Ovary (tissue), 9 donors: ENCODE data around the gene RAP1GAP2. TPM values are rescaled to one million over a fixed set of nuclear protein-coding genes. Genes with fewer than 3 reads are reported as not detected.

Source experiments
- DNase-seq, 5 donors: peaks; one replicate each; pipeline ENCODE4 v3.0.0-alpha.2; 2019 to 2020
- H3K27ac ChIP-seq, 2 donors: fragments of 200-600 bp; one replicate each; pipeline versions ENCODE4 v1.5.1 to v1.8.0; 2019 to 2022
- H3K27me3 ChIP-seq: fragments of 200-600 bp; one replicate; pipeline ENCODE4 v1.8.0; 2022
- H3K36me3 ChIP-seq: fragments of 200-600 bp; sonication (generic); one replicate; pipeline ENCODE4 v1.5.1; 2019
- H3K4me1 ChIP-seq: one replicate; pipeline ENCODE4 v1.8.1; 2013; ENCODE audit warnings: mild to moderate bottlenecking, moderate library complexity; ENCODE audit not compliant: insufficient read depth
- H3K4me3 ChIP-seq: fragments of 200-600 bp; sonication (generic); one replicate; pipeline ENCODE4 v1.5.1; 2017
- H3K9me3 ChIP-seq, 2 donors: fragments of 200-600 bp in 1 of 2; sonication (generic) in 1 of 2; one replicate each; pipeline versions ENCODE4 v1.5.1 to v1.8.1; 2013 to 2019; ENCODE audit warnings: mild to moderate bottlenecking in 1 of 2, moderate library complexity in 1 of 2
- EP300 ChIP-seq: sonication (generic); formaldehyde crosslinking; IDR thresholded peaks from one replicate; pipeline ENCODE4 v1.6.1; 2017; ENCODE audit warnings: antibody characterized with exemption
- POLR2A ChIP-seq: fragments of 450-650 bp; IDR thresholded peaks from one replicate; pipeline ENCODE4 v1.6.1; 2017; ENCODE audit warnings: antibody characterized with exemption, mild to moderate bottlenecking, moderate library complexity
- WGBS, 3 donors: extraction: QIAGEN DNeasy Blood & Tissue Kit in 1 of 3; methylation state at CpG; one replicate each; pipeline versions ENCODE4 v1.1.5 to v1.1.7; 2013 to 2017; 5-methylcytosine and 5-hydroxymethylcytosine counted together
- intact Hi-C, 4 donors: fragments of 100-400 bp; cut with DNase I; formaldehyde crosslinking; loops; one replicate each; pipeline versions ENCODE4 v1.11.0 to v1.15.1; 2022 to 2023
- polyA plus RNA-seq, 2 donors: library from polyadenylated mRNA; stranded (reverse); fragments of 200-250 nt in 1 of 2; fragments of 350-450 nt in 1 of 2; fragmentation: Illumina TruSeq in 1 of 2; extraction: RNeasy Lipid Tissue Mini Kit (QIAGEN cat#74804) in 1 of 2; gene quantifications; one replicate each; pipeline ENCODE4 v1.2.3, GENCODE V29; 2013 to 2014
- total RNA-seq, 7 donors: library from RNA; depleted of rRNA in 2 of 7; stranded (reverse); fragments of >200 nt in 2 of 7; fragmentation: NEBNext Ultra II Directional in 3 of 7; extraction: Animal tissue kit (Norgen Biotek cat#: 25700) in 3 of 7; gene quantifications; one replicate each; pipeline versions ENCODE4 v1.1.0 to v1.2.4, GENCODE V29; 2016 to 2023
- TF ChIP-seq, protein P1 (sequence below), 3 donors: fragments of 450-650 bp in 2 of 3; fragments of 200-600 bp in 1 of 3; IDR thresholded peaks; one replicate each; pipeline versions ENCODE4 v1.5.1 to v1.8.0; 2016 to 2022; ENCODE audit warnings: antibody characterized with exemption in 3 of 3, mild to moderate bottlenecking in 1 of 3
- donor health status: DM: no; HTN: no; CAD: no; lungs with moderate emphysema.
- donor health status: DM: no; HTN: no; CAD: no.
- donor health status: Bipolar disorder and iron deficiency.
- donor health status: DM: yes; HTN: yes; CAD: no.
- donor health status: DM: no; HTN: no; CAD: no.
- donor health status: DM: yes; HTN: yes; CAD: no.

Gene RAP1GAP2
- total and polyA plus RNA-seq, 9 donors: 4.3 to 15.4 (median 12.3) TPM

DNA sequence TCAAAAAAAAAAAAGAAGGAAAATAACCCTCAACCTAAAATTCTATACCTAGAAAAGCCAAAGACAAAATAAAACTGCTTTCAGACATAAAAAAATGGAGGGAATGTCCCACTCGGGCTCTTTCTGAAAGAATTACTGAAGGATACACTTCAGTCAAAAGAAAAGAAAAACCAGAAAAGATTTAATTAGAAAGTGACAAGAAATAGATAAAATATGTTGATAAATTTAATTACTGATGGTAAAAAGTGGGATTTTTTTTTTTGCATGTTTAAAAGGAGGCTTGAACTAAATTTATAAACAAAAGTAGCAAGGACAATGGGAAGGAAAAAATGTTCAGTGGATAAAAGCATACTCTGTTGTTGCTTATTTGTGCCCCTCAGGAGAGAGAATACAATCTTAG, 178.1 kb downstream of the RAP1GAP2 start:
- no peak for DNase-seq
- no peak overlapping the region for H3K27ac ChIP-seq
- H3K27me3 ChIP-seq: no peaks in the 10 kb centered on the region
- TF ChIP-seq POLR2A (no peak), EP300 (no peak)
- TF ChIP-seq, protein P1, sequence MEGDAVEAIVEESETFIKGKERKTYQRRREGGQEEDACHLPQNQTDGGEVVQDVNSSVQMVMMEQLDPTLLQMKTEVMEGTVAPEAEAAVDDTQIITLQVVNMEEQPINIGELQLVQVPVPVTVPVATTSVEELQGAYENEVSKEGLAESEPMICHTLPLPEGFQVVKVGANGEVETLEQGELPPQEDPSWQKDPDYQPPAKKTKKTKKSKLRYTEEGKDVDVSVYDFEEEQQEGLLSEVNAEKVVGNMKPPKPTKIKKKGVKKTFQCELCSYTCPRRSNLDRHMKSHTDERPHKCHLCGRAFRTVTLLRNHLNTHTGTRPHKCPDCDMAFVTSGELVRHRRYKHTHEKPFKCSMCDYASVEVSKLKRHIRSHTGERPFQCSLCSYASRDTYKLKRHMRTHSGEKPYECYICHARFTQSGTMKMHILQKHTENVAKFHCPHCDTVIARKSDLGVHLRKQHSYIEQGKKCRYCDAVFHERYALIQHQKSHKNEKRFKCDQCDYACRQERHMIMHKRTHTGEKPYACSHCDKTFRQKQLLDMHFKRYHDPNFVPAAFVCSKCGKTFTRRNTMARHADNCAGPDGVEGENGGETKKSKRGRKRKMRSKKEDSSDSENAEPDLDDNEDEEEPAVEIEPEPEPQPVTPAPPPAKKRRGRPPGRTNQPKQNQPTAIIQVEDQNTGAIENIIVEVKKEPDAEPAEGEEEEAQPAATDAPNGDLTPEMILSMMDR (IDR thresholded peaks at IDR 0.05): no peak
- no peaks in the 10 kb centered on the region for H3K36me3 ChIP-seq
- no peaks in the 10 kb centered on the region for H3K4me1 ChIP-seq
- H3K4me3 ChIP-seq: no peak overlapping the region
- WGBS, 3 donors: 90 to 91% (median 90%) methylated on average over 1 of the region's 1 CpG
- H3K9me3 ChIP-seq: no peaks in the 10 kb centered on the region
- intact Hi-C loops: no loop called here

DNA sequence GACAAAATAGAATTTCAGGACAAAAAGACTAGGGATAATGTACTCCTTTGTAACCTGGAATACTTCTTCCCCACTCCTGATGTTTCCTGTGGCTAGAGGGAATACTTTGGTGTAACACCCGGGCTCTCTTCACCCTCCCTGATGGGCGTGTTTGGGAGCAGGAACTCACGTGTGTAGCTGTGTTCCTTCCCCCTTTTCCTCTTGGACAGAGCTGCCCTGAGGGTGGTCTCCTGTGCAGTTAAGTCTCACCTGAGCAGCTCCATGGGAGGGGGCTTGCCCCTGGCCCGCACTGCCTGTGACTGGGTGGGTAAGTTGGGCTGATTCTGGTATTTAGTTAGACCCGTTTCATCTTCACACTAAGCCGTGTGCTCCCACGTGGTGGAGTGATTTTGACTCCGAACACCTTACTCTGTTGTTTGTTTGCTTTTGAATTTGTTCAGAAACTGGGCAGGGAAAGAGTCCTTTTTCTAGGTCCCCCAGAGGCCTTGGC, 179.3 kb downstream of the RAP1GAP2 start:
- Histone ChIP-seq H3K27ac (peak overlapping the region in 1 of 2 donors; percentile 31), H3K4me3 (peak overlapping the region; percentile 37), H3K9me3 (no peaks in the 10 kb centered on the region)

DNA sequence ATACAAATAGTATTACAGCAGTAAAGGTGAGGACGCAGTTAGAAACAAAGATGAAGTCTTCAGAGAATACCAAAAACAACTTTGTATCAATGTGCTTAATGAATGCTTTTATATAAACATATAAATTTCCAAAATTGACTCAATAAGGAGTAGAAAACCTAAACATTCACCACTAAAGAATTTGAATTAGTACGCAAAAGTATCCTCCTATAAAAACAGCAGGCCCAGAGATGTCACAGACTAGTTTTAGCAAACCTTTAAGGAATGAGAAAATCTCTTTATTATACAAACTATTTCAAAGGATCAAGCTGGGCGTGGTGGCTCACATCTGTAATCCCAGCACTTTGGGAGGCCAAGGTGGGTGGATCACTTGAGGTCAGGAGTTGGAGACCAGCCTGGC, 180.9 kb downstream of the RAP1GAP2 start:
- H3K4me1 ChIP-seq: peaks cover 8% of the 10 kb centered on the region
- no peaks in the 10 kb centered on the region for H3K27me3 ChIP-seq
- 92 to 96% (median 96%) methylated on average over 3 of the region's 3 CpGs for WGBS, 3 donors
- no peak overlapping the region for H3K4me3 ChIP-seq
- no peak for DNase-seq
- intact Hi-C loops: no loop called here
- H3K9me3 ChIP-seq: no peaks in the 10 kb centered on the region
- TF ChIP-seq POLR2A: no peak
- TF ChIP-seq, protein P1 (IDR thresholded peaks at IDR 0.05): no peak
- no peak for TF ChIP-seq EP300
- no peaks in the 10 kb centered on the region for H3K36me3 ChIP-seq
- no peak overlapping the region for H3K27ac ChIP-seq

More for the DNA sequence above, 179.3 kb downstream of the RAP1GAP2 start:
- 20 to 54% (median 37%) methylated on average over 8 of the region's 8 CpGs for WGBS, 3 donors
- no peaks in the 10 kb centered on the region for H3K27me3 ChIP-seq
- intact Hi-C loops: no loop called here
- TF ChIP-seq, protein P1 (IDR thresholded peaks at IDR 0.05): no peak
- TF ChIP-seq POLR2A: no peak
- TF ChIP-seq EP300: no peak
- no peaks in the 10 kb centered on the region for H3K4me1 ChIP-seq
- no peaks in the 10 kb centered on the region for H3K36me3 ChIP-seq
- peak; percentile 56 to 63 (median 59) for DNase-seq

DNA sequence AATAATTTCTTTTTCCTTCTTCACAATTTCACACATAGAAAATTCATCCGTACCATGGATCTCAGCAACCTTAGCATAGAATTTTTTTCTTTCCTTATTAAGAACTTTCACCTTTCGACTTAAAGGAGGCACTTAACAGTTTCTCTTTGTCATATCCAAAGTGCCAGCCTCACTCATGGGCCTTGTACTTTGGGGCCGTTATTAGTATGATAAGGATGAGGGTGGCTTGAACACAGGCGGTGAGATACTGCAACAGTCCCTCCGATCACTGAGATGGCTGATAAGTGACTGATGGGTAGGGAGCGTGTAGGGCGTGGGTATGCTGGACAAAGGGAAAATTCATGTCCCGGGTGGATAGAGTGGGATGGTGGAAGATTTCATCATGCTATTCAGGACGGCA, 181.9 kb downstream of the RAP1GAP2 start:
- no peak overlapping the region for H3K4me3 ChIP-seq
- no peaks in the 10 kb centered on the region for H3K9me3 ChIP-seq
- no peak for DNase-seq
- H3K4me1 ChIP-seq: peaks cover 12% of the 10 kb centered on the region
- no peak overlapping the region for H3K27ac ChIP-seq
- WGBS, 3 donors: 87 to 92% (median 92%) methylated on average over 9 of the region's 9 CpGs
- intact Hi-C loops: no loop called here
- H3K27me3 ChIP-seq: no peaks in the 10 kb centered on the region
- H3K36me3 ChIP-seq: no peaks in the 10 kb centered on the region
- TF ChIP-seq POLR2A (no peak), EP300 (no peak)
- TF ChIP-seq, protein P1 (IDR thresholded peaks at IDR 0.05): no peak
